SK-N-SH (cell line): Measurements from ENCODE around the gene TNRC6A. TPM values are rescaled to one million over a fixed set of nuclear protein-coding genes. Genes with fewer than 3 reads are reported as not detected.

Source experiments
- CTCF ChIA-PET: fragments of 300-600, 350-600 bp; formaldehyde crosslinking; extraction: SDS; loops from one replicate; lab custom pipeline; 2021; lab: Yijun Ruan, JAX
- POLR2A ChIA-PET: fragments of 350-600 bp; sonication (Branson Sonifier 250); formaldehyde crosslinking; extraction: SDS; loops from one replicate; lab custom pipeline; 2020; ENCODE audit warnings: antibody characterized with exemption, inconsistent platforms; lab: Yijun Ruan, JAX
- DNase-seq: peaks from one replicate; pipeline ENCODE4 v3.0.0; 2012
- H2AFZ ChIP-seq: fragments of 200-600 bp; sonication (generic); 2 replicates; pipeline ENCODE4 v1.8.1; 2016; ENCODE audit warnings: antibody characterized with exemption, mild to moderate bottlenecking, low read depth
- H3F3A ChIP-seq: fragments of 200-600 bp; sonication (generic); replicated peaks from 2 replicates; pipeline ENCODE3; 2016; ENCODE audit warnings: antibody characterized with exemption, mild to moderate bottlenecking; ENCODE audit not compliant: insufficient read depth
- H3K27ac ChIP-seq, 2 experiments: fragments of 200-500 bp in 1 of 2; fragments of 200-600 bp in 1 of 2; sonication (Bioruptor generic) in 1 of 2; sonication (generic), shearing (Covaris generic) in 1 of 2; 2 replicates each; pipeline versions ENCODE4 v1.5.1 to v1.6.1; 2014 to 2016; ENCODE audit warnings: low read depth in 2 of 2, inconsistent platforms in 1 of 2, low read length in 1 of 2, mild to moderate bottlenecking in 1 of 2, mixed read lengths in 1 of 2
- H3K27me3 ChIP-seq: fragments of 200-600 bp; sonication (generic), shearing (Covaris generic); 2 replicates; pipeline ENCODE4 v1.6.1; 2016; ENCODE audit warnings: mixed run types; ENCODE audit not compliant: insufficient read depth
- H3K36me3 ChIP-seq, 2 experiments: fragments of 200-500 bp in 1 of 2; fragments of 200-600 bp in 1 of 2; sonication (Bioruptor generic) in 1 of 2; sonication (generic) in 1 of 2; replicated peaks in 1 of 2; 2 replicates each; pipeline versions ENCODE3 to v1.5.1; 2014 to 2016; ENCODE audit warnings: low read length in 1 of 2, mild to moderate bottlenecking in 1 of 2; ENCODE audit not compliant: insufficient read depth in 2 of 2, control insufficient read depth in 1 of 2
- H3K4me1 ChIP-seq, 2 experiments: fragments of 200-500 bp in 1 of 2; fragments of 200-600 bp in 1 of 2; sonication (Bioruptor generic) in 1 of 2; sonication (generic), shearing (Covaris generic) in 1 of 2; 2 replicates each; pipeline versions ENCODE4 v1.5.1 to v1.6.1; 2014 to 2016; ENCODE audit warnings: low read depth in 1 of 2, low read length in 1 of 2, mixed run types in 1 of 2; ENCODE audit not compliant: insufficient read depth in 2 of 2, control insufficient read depth in 1 of 2
- H3K4me2 ChIP-seq: fragments of 200-600 bp; sonication (generic), shearing (Covaris generic); 2 replicates; pipeline ENCODE4 v1.6.1; 2017; ENCODE audit warnings: mixed run types
- H3K4me3 ChIP-seq, 2 experiments: fragments of 200-500 bp in 1 of 2; fragments of 200-600 bp in 1 of 2; sonication (Bioruptor generic) in 1 of 2; sonication (generic), shearing (Covaris generic) in 1 of 2; 2 replicates each; pipeline versions ENCODE4 v1.5.1 to v1.8.1; 2014 to 2016; ENCODE audit warnings: low read depth in 2 of 2, inconsistent platforms in 1 of 2, low read length in 1 of 2, mild to moderate bottlenecking in 1 of 2, mixed read lengths in 1 of 2, moderate library complexity in 1 of 2
- H3K79me2 ChIP-seq: fragments of 200-600 bp; sonication (generic); 2 replicates; pipeline ENCODE4 v1.8.1; 2017; ENCODE audit warnings: mild to moderate bottlenecking; ENCODE audit not compliant: insufficient read depth
- H3K9ac ChIP-seq: fragments of 200-600 bp; sonication (generic); 2 replicates; pipeline ENCODE4 v1.6.1; 2017; ENCODE audit warnings: mixed run types
- H3K9me2 ChIP-seq: fragments of 200-600 bp; sonication (generic); 2 replicates; pipeline ENCODE4 v1.6.1; 2017; ENCODE audit warnings: mixed run types
- H3K9me3 ChIP-seq: fragments of 200-600 bp; sonication (generic); 2 replicates; pipeline ENCODE4 v1.6.1; 2017; ENCODE audit warnings: mixed run types, mild to moderate bottlenecking, moderate library complexity
- H4K20me1 ChIP-seq: fragments of 200-600 bp; sonication (generic); 2 replicates; pipeline ENCODE4 v1.6.1; 2017; ENCODE audit warnings: mild to moderate bottlenecking, mixed run types; ENCODE audit not compliant: insufficient read depth
- CTCF ChIP-seq: fragments of 200-600 bp; sonication (generic); IDR thresholded peaks from 2 replicates; pipeline ENCODE4 v1.6.1; 2017; ENCODE audit warnings: antibody characterized with exemption, mild to moderate bottlenecking, moderate library complexity
- EP300 ChIP-seq, 2 experiments: IDR thresholded peaks; 2 replicates each; pipeline versions ENCODE4 v1.4.0 to v1.6.1; 2012; ENCODE audit warnings: borderline replicate concordance in 1 of 2, low read depth in 1 of 2, low read length in 1 of 2
- FOXM1 ChIP-seq: IDR thresholded peaks from 2 replicates; pipeline ENCODE4 v1.4.0; 2012; ENCODE audit warnings: low read depth, mild to moderate bottlenecking
- GABPA ChIP-seq: IDR thresholded peaks from 2 replicates; pipeline ENCODE4 v1.4.0; 2012; ENCODE audit warnings: low read depth, mild to moderate bottlenecking
- IRF3 ChIP-seq: fragments of 150-350 bp; IDR thresholded peaks from 2 replicates; pipeline ENCODE4 v1.6.1; 2016; ENCODE audit warnings: mild to moderate bottlenecking, low read depth, low read length
- MAX ChIP-seq: IDR thresholded peaks from 2 replicates; pipeline ENCODE4 v1.4.0; 2012; ENCODE audit warnings: low read depth
- MEF2A ChIP-seq: IDR thresholded peaks from 2 replicates; pipeline ENCODE4 v1.4.0; 2012; ENCODE audit warnings: low read depth, borderline replicate concordance
- MXI1 ChIP-seq: IDR thresholded peaks from 2 replicates; pipeline ENCODE4 v1.6.1; 2012; ENCODE audit warnings: mild to moderate bottlenecking, low read depth, low read length, improper control_type of control experiment
- NRF1 ChIP-seq: IDR thresholded peaks from 2 replicates; pipeline ENCODE4 v1.6.1; 2012; ENCODE audit warnings: low read depth, mild to moderate bottlenecking, low read length
- POLR2AphosphoS5 ChIP-seq: IDR thresholded peaks from 2 replicates; pipeline ENCODE4 v1.6.1; 2012; ENCODE audit warnings: low read depth, low read length
- RCOR1 ChIP-seq: fragments of 150-350 bp; IDR thresholded peaks from 2 replicates; pipeline ENCODE4 v1.6.1; 2017; ENCODE audit warnings: antibody characterized with exemption, low read length
- RXRA ChIP-seq: IDR thresholded peaks from 2 replicates; pipeline ENCODE4 v1.4.0; 2012; ENCODE audit warnings: low read depth, mild to moderate bottlenecking, borderline replicate concordance
- USF2 ChIP-seq: fragments of 150-350 bp; IDR thresholded peaks from 2 replicates; pipeline ENCODE4 v1.6.1; 2017; ENCODE audit warnings: antibody characterized with exemption, low read length, low read depth, borderline replicate concordance
- YY1 ChIP-seq: IDR thresholded peaks from 2 replicates; pipeline ENCODE4 v1.4.0; 2012; ENCODE audit warnings: low read depth, mild to moderate bottlenecking
- WGBS: methylation state at CpG from one replicate; pipeline ENCODE4 v1.1.6; 2017; ENCODE audit warnings: low lambda C conversion rate; 5-methylcytosine and 5-hydroxymethylcytosine counted together
- polyA plus RNA-seq, 3 experiments: library from polyadenylated mRNA; depleted of rRNA; stranded (reverse); fragments of >200 nt; gene quantifications; 2 replicates each; pipeline ENCODE4 v1.2.3, GENCODE V29; 2012

TNRC6A gene
- polyA plus RNA-seq, 1 of the 3 experiments (the other 2 are of a cell fraction) = 32.5 TPM

GRCh38 chr16:24723663-24724062 lies 5.8 kb upstream of the TNRC6A start:
- H3K9ac ChIP-seq = no peak overlapping the region
- peak overlapping the region; percentile 27; the same call in 1 of the 2 replicates for H3K4me2 ChIP-seq
- ChIA-PET CTCF (no interaction called here), POLR2A (no interaction called here)
- H3F3A ChIP-seq = no peaks in the 10 kb centered on the region
- TF ChIP-seq GABPA (no peak), MEF2A (peak; percentile 38; the same call in 1 of the 2 replicates)
- H4K20me1 ChIP-seq = no peaks in the 10 kb centered on the region
- H3K36me3 ChIP-seq = no peaks in the 10 kb centered on the region
- H3K4me3 ChIP-seq = no peak overlapping the region
- no peaks in the 10 kb centered on the region for H3K27me3 ChIP-seq
- no peak for DNase-seq
- no peaks in the 10 kb centered on the region for H3K79me2 ChIP-seq
- H3K9me2 ChIP-seq = no peaks in the 10 kb centered on the region
- no peak overlapping the region for H3K27ac ChIP-seq
- peaks cover 1 to 2% of the 10 kb centered on the region in 2 experiments; a peak in 2 of 4 replicates for H3K4me1 ChIP-seq
- no peaks in the 10 kb centered on the region for H3K9me3 ChIP-seq
- peak overlapping the region; percentile 17; the same call in 1 of the 2 replicates for H2AFZ ChIP-seq

GRCh38 chr16:24728011-24728410 lies 1.4 kb upstream of the TNRC6A start:
- POLR2A ChIA-PET = no interaction called here

More at GRCh38 chr16:24728011-24728410, 1.4 kb upstream of the TNRC6A start:
- DNase-seq = no peak
- H3K9ac ChIP-seq = no peak overlapping the region
- H3K9me2 ChIP-seq = no peaks in the 10 kb centered on the region
- CTCF ChIA-PET = interaction anchor here (1.2 kb wide), 1 partner anchor 39 kb away, joined by 3 read pairs; no protein-coding TSS in a partner anchor
- no peaks in the 10 kb centered on the region for H3K27me3 ChIP-seq
- 0 out of 2 replicates have a peak overlapping the region, but pooled peaks have one; percentile 79 for H2AFZ ChIP-seq
- no peak overlapping the region for H3K4me3 ChIP-seq
- TF ChIP-seq NRF1 (no peak), MAX (no peak), CTCF (no peak), RXRA (no peak), EP300 (IDR thresholded peaks at IDR 0.05; ENCODE audit: borderline replicate concordance in 1 of 2, low read depth in 1 of 2, low read length in 1 of 2) (no peak), YY1 (no peak), GABPA (no peak), IRF3 (no peak), RCOR1 (no peak), MXI1 (no peak), USF2 (no peak), FOXM1 (no peak), POLR2AphosphoS5 (no peak)
- no peak overlapping the region for H3K4me2 ChIP-seq
- H3K36me3 ChIP-seq = peaks cover 12 to 22% of the 10 kb centered on the region in 2 experiments
- H3K79me2 ChIP-seq = peaks cover 31% of the 10 kb centered on the region
- peaks cover 23% of the 10 kb centered on the region for H4K20me1 ChIP-seq
- H3K4me1 ChIP-seq = peaks cover 14 to 18% of the 10 kb centered on the region in 2 experiments
- 95% methylated on average over 18 of the region's 18 CpGs for WGBS
- peaks cover 6% of the 10 kb centered on the region for H3F3A ChIP-seq
- no peak overlapping the region for H3K27ac ChIP-seq
- H3K9me3 ChIP-seq = no peaks in the 10 kb centered on the region
